Activated effector memory CD4-positive, alpha-beta T cell treated with anti-CD3 and anti-CD28 coated beads, Interleukin-2, amount 50 U/mL, for 16 hours (primary cell): ENCODE data around the gene IL13RA1.
"Not testable (repeated sequence)": the region's sequence is repeated elsewhere in the genome, so short reads cannot be mapped to it uniquely, and the experiment has no call there.

Experiments
- DNase-seq: peaks from one replicate; pipeline ENCODE4 v3.0.0-alpha.2; 2020

The IL13RA1 gene

DNA sequence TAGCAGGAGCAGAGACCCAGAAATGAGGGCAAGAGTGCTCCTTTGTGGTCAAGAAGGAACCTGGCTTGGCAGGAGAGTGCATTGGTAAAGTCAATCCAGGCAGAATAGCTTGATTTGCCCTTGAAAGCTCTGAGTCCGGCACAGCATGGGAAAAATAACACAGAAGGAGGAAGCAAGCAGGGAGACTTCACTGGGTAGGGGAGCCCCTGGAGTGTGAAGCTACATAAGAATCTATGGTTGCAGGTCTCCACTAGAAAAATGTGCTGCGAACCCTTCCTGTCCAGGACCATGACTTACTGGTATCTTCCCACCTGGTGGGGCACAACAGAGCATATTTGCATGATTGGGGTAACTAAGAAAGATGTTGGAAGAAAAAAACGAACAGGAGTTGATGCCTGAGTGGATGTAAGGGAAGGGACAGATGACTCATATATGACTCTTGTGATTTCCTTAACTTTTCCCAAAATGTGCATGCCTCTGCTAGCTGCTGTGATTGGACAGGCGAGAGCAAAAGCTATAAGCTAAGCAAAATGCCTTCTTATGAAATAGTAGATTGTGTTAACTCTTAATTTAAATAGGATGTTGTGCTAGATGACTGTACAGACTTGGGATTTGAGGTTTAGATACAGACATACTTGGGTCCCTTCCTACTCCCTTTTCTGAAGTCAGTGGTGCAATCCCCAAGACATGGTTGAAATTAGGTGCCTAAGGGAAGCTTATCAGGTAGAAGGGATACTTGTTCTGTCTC lies 3.3 kb downstream of the IL13RA1 start:
- DNase-seq, result no peak

DNA sequence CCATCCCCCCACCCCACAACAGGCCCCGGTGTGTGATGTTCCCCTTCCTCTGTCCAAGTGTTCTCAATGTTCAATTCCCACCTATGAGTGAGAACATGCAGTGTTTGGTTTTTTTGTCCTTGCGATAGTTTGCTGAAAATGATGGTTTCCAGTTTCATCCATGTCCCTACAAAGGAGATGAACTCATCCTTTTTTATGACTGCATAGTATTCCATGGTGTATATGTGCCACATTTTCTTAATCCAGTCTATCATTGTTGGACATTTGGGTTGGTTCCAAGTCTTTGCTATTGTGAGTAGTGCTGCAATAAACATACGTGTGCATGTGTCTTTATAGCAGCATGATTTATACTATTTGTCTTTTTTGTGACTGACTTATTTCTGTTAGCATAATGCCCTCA lies 5.1 kb downstream of the IL13RA1 start:
- not testable (repeated sequence) for DNase-seq

DNA sequence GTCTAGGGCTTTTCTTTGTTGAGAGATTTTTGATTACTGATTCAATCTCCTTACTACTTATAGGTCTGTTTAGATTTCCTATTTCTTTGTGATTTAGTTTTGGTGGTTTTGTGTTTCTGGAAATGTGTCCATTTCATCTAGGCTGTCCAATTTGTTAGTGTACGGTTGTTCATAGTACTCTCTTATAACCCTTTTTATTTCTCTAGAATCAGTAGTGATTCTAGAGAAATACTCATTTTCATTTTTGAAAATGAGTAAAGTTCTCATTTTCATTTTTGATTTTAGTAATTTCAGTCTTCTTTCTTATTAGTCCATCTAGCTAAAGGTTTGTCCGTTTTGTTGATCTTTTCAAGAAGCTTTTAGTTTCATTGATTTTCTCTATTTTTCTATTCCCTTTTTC lies 7.5 kb downstream of the IL13RA1 start:
- no peak for DNase-seq

DNA sequence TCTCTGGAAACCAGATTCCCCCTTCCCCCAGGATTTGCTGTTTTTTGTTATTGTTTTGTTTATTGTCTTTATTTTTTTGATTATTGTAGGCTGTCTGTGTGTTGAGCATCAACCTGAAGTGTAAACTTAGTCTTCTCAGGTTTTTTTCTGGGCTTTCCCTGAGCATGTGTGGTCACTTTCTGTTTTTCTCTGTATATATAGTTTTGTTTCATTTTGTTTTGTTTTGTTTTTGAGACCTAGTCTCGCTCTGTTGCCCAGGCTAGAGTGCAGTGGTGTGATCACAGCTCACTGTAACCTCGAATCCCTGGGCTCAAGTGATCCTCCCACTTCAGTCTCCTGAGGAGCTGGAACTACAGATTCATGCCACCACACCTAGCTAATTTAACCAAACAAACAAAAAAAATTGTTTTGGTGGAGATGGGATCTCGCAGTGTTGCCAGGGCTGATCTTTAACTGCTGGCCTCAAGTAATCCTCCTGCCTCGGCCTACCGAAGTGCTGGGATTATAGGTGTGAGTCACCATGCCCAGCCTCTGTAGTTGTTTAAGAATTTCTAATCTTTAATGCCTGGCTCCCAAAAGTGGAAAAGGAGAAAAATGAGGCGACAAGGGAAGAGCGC lies 9.1 kb downstream of the IL13RA1 start:
- DNase-seq, result no peak

DNA sequence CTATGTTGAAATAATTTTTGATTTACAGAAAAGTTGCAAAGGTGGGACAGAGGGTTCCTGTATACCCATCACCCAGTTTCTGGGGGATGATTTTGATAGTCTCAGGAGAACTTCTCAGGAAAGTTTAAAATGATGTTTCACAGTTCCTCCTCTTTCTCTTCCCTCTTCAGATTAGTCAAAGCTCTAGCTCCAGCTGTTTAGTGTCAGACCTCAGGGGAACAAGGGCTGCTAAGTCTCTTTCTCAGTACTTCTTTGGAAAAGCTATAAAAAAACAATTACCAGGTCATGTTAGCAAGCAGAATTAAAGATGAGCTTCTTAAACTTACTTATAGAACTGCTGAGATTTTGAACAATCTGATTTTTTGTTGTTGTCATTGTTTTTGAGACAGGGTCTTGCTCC lies 12.2 kb downstream of the IL13RA1 start:
- DNase-seq, result no peak

DNA sequence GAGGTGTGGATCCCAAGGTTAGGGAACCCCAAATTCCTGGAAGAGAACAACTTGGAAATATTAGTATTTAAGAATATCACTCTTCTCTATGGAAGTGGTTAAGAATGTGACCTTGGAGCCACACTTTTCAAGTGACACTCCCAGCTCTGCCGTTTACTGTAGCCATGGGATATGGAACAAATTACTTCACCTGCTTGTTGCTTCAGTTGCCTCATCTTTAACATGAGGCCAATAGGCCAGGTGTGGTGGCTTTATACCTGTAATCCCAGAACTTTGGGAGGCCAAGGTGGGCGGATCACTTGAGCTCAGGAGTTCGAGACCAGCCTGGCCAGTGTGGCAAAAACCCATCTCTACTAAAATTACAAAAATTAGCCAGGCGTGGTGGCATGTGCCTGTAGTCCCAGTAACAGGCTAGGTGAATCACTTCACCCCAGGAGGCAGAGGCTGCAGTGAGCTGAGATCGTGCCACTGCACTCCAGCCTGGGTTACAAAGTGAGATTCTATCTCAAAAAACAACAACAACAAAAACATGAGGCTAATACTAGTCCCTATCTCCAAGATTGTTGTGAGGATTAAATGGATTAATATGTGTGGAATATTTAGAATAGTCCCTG lies 13.0 kb downstream of the IL13RA1 start:
- no peak for DNase-seq

DNA sequence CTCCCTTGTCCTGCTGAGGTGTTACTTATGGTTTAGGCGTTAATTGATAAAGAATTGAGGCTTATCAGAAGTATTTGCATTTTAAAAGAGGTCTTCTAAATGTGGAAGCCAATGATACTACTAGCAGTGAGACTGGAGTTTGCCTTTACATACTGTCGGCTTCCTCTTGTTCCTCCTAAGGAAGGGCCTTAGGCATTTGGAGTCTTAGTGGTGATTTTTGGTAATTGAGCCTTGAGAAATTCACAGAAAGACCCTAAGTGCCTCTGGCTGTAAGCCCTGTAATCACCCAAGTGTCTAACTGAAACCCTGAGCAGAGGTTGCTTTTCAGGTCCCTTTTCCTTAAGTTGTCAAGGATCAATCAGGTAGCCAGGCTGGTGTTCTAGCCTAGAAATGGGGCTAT lies 14.8 kb downstream of the IL13RA1 start:
- no peak for DNase-seq

DNA sequence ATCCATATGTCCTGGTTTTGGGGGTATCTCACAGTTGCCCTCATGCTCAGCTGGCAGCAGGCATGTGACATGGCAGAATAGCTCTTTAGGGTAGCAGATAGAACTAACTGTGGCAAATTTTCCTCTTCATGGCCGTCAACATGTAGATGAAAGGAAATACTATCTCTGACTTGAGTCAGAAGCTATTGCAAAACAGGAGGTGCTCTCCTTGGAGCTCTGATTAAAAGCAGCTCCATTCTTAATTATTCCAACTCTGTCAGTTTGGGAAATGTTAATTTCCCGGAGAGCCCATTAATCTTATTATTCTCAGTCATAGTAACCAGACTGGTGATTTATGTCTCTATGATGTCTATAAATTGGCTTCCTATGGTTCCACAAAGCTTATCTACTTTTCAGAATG lies 18.2 kb downstream of the IL13RA1 start:
- no peak for DNase-seq

DNA sequence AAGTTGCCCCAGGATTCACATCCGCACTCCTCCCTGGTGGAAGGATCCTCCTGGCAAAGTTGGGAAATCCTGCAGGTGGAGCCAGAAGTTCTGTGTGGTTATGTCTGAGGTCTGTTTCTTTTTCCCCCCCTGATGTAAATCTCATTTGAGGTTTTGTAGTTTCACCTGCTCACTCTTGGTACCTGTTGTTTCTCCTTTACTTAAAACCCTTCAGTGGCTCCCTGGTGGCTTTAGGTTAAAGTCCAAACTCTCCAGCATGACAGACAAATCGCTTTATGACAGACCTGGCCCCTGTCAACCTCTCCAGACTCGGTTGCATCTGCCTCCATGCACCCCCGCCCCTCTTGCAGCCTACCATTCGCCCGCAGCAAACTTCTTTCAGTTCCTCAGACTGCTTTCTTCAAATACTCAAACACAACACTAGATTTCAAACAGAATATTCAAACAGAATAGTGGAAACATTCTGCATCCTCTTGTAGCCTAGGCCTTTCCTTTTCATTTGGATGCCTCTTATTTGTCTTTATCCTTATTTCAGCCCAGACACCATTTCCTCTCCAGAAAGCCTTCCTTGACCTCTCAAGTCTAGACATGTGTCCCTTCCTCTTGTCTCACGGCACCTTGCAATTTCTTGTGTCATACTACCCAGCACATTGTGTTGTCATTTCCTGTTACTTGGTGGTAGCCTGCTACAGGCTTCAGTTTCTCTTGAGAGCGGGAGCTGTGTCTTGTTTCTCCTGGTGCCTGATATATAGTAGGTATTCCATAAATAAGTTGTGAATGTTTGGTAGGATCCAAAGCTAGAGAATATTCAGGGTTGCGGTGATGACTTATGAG lies 24.8 kb downstream of the IL13RA1 start:
- DNase-seq, result no peak

DNA sequence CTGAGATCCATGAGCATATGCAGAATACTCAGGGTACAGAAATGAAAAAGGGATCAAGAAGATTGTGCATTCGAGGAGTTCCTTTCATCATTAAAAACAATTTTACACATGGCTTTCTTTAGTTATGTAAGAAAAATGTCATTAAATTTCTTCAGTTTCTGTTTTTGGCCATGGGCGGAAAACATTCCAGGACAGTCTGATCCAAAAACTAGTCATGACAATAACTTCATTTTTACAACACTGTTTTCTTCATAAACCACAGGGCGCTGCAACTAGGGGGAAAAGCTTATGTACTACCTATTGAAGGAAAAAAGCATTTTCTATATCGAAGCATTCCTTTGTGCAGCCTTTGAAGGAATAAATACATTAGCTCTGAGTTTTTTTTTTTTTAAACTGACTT lies 28.2 kb downstream of the IL13RA1 start:
- DNase-seq, result no peak

DNA sequence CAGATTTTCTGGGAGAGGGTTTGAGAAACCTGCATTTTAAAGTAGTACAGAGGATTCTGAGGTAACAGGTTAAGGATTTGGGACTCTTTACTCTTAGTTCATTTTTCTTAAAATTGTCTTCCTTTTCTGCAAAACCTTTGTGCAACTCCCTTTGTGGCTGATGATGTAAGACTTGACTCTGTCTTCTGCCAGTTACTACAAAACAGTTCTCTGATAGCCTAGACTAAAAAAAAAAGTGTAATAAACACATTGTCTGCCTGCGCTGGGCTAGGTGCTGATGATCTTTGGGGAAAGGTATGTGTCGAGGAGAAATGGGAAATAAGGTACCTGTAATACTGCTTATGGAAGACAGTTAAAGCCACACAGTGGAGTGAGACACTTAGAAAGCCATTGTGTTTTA lies 28.7 kb downstream of the IL13RA1 start:
- no peak for DNase-seq

DNA sequence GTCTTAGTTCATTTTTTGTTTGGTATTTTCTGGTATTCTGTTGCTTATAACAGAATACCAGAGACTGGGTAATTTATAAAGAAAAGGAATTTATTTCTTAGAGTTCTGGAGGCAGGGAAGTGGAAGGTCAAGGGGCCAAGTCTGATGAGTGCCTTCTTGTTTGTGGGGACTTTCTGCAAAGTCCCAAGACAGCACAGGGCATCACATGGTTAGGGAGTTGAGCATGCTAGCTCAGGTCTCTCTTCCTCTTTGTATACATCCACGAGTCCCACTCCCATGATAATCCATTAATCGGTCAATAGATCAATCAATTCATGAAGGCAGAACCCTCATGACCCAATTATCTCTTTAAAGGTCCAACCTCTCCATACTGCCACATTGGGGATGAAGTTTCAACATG lies 31.1 kb downstream of the IL13RA1 start:
- no peak for DNase-seq

DNA sequence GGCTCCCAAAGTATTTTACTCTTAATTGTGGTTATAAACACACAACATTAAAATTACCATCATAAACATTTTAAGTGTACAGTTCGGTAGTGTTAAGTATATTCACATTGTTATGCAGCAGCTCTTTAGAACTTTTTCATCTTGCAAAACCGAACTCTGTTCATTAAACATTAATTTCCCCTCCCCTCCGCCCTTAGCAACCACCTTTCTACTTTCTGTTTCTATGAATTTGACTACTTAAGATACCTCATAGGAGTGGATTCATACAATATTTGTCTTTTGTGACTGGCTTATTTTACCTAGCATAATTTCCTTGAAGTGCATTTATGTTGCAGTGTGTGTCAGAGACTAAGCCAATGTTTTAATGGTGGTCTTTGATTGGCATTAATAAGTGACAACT lies 32.6 kb downstream of the IL13RA1 start:
- no peak for DNase-seq

DNA sequence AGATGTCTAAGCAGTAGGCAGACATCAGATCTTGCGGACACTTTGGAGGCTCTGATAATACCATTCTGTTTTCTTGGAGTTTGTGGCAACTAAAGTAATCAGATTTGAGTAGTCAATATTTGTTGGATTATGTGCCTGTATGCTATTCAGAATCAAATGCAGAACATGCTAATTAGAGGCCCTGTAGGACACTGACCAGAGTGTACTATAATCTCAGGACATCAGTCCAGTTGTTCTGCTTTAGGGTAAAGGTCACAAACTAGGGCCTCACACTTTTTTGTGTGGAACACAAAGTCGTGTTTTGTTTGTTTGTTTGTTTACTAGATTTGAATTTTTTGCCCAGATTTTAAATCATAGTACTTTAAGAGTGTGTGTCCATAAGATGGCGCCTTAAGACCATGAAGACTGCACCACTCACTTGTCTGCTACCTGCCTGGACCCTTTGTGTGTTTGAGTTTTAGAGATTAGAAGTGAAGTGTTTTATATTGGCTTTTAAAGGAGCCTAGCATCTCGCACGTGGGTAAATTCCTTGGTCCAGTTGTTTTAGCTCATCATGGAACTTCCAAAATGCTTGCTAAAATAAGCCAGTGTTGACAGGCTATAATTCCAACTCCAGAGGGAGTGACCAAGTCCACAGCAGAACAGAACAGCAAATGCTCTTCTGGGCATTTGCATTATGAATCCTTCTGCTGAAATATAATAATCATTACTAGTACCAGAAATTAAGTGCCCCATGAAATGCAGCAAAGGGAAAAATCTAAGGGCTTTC lies 34.7 kb downstream of the IL13RA1 start:
- no peak for DNase-seq

DNA sequence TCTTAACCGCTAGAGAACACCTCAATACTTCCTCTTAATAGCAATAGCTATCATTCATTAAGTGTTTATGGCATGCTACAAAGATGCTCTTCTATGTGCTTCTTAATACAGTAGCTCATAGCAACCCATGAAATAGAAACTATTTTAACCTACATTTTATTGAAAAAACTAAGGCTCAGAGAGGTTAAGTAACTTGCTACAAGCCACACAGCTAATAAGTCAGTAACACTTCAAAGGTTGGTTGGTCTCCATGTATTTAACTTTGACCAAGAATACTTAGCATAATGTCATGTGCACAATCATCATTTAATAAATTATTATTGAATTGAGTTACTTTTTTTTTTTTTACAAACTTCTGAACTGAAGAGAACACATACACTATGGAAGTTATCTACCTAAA lies 36.1 kb downstream of the IL13RA1 start:
- DNase-seq, result no peak

DNA sequence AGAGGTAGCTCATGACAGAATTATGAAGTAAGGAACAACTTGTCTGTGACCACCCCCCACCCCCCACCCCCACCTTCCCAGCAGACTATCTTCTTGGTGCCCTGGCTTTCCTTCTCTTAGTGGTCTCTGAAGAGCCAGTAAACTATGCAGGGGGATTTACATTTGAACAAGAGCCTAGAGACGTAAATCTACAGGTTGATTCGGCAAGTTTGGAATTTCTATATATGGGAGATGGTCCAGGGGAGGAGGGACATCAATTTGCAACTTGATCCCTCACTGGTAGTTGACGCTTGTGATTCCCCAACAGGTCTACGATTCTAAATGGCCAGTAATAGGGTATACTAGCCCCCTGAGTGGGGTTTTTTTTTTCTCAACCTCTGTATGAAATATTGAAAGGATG lies 36.7 kb downstream of the IL13RA1 start:
- no peak for DNase-seq

DNA sequence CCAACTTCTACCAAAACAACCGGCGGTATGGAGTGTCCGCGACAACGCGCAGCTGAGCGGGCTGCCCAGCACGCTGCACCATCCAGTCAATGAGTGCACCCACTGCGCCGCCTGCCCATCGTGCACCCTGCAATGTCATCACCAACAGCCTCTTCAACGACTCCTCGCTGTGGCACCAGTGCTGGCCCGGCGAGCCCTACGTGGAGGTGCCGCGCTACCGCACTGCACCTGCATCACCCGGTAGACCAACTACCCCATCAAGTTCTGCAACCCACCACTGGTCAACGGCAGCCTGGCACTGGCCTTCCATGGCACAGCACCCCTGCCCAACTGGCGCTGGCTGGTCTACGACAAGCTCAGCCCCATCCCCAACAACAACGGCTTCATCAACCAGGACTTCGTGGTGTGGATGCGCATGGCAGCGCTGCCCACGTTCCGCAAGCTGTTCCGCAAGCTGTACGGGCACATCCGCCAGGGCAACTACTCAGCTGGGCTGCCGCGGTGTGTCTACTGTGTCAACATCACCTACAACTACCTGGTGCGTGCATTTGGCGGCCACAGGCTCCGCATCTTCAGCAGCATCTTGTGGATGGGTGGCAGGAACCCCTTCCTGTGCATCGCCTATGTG lies 42.8 kb downstream of the IL13RA1 start:
- no peak for DNase-seq

DNA sequence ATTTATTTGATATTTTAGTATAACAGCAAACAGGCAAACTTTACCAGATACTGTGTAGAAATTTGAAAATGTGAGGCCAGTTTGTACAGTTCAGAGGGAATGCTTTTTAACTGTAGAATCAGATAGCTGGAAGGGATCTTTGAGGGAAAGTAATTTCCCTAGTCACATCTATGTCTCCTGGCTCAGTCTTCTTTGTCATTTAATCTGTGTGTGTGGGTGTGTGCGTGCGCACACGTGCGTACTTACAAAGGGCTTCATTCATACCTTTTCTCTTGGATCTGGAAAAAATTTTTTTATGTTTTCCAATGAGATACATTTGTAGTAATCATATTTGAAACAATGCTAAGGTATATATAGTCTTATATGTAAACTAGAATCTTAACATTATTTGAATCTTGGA lies 44.6 kb downstream of the IL13RA1 start:
- DNase-seq, result no peak

DNA sequence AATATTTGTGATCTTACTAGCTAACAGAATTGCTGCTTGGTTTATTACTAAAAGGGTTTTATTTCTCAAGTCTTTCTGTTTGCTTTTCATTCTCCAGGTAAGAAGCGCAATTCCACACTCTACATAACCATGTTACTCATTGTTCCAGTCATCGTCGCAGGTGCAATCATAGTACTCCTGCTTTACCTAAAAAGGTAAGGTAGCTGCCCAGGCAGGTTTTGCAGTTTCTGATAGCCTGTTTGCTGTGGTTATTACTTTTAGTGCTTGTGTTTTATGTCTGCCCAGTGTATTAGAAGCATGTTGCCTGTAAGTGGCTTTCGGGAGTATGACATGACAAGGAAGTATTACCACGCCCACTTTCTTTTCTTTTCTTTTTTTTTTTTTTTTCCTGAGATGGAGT lies 46.4 kb downstream of the IL13RA1 start:
- no peak for DNase-seq

DNA sequence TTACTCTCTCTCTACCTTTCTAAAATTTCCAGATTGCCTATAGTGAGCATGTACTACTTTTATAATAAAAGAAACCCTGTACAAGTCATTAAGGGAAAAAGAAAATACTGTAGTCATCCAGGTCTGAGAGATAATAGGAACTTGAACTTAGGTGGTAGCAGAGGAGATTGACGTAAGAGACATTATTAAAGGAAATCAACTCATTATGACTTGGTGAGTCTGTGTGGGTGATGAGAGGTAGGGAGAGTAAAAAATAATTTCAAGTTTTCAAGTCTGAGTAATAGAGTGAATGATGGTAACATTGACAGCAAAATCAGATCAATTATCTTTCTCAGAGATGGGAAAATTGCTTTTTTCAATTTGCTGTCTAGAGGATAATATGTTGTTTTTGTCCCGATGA lies 52.2 kb downstream of the IL13RA1 start:
- no peak for DNase-seq

DNA sequence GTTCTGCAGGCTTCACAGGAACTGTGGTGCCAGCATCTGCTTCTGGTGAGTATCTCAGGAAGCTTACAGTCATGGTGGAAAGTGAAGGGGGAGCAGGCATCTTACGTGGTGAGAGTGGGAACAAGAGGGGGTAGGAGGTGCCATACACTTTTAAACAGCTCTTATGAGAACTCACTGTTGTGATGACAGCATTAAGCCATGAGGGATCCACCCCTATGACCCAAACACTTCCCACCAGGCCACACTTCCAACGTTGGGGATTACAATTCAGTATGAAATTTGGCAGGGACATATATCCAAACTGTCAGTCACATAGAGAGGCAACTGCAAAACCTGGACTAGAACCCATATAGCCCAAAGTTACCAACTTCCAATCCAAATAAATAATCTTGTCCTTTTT lies 53.1 kb downstream of the IL13RA1 start:
- no peak for DNase-seq

DNA sequence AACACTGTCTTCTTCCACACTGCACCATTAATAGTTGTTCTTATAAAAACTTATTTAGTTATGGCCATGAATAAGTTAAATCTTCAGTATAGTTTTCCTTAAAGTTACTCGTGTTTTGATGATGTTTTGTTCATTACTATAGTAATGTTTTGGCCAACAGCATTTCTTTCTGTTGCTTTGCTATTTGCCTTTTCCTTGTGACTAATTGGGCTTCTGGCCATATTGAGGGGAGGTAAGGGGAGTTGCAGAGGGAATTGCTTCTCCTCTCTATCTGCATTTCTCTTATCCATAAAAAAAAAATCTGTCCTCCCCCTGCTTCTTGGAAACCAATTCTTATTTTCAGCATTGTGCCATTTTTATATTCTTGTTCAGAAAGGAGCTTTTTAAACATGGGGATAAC lies 53.5 kb downstream of the IL13RA1 start:
- DNase-seq, result no peak
